Measurements from ENCODE around the gene ADAM8. TPM values are rescaled to one million over a fixed set of nuclear protein-coding genes. Genes with fewer than 3 reads are reported as not detected.

Gene ADAM8
- total RNA-seq, 2 experiments from 2014 or later = 106 to 115 TPM

- intact Hi-C loops (cut with micrococcal nuclease) = no loop called here
- peak overlapping the region; percentile 92 for H3K4me3 Mint-ChIP-seq
- DNase-seq = peak; percentile 93
- ATAC-seq = peak; percentile 70
- no peak for TF ChIP-seq CTCF (IDR thresholded peaks at IDR 0.05)
- H3K27ac Mint-ChIP-seq = peak overlapping the region; percentile 89
- CTCF ChIA-PET = interaction anchor here (0.8 to 3.0 kb wide), 8 partner anchors 12 to 132 kb away, joined by 3 to 28 read pairs (median 5); no protein-coding TSS in a partner anchor
- peaks cover 25% of the 10 kb centered on the region for H3K4me1 Mint-ChIP-seq (ENCODE audit: low read depth)
- peaks cover 7% of the 10 kb centered on the region for H3K36me3 Mint-ChIP-seq (ENCODE audit: low read depth)
- POLR2A ChIA-PET = interaction anchor here (0.6 to 6.1 kb wide), 6 partner anchors 8 to 86 kb away, joined by 3 to 46 read pairs (median 6); no protein-coding TSS in a partner anchor
- H3K9me3 Mint-ChIP-seq = no peaks in the 10 kb centered on the region
- no peaks in the 10 kb centered on the region for H3K27me3 Mint-ChIP-seq
These were observed 1.7 kb downstream of the ADAM8 start for GRCh38 chr10:133274751-133275683.

GRCh38 chr10:133273534-133274143 lies 3.0 kb downstream of the ADAM8 start:
- ChIA-PET CTCF (interaction anchor here (3.0 kb wide), 1 partner anchor 34 kb away, joined by 12 read pairs; no protein-coding TSS in a partner anchor), POLR2A (interaction anchor here (2.0 to 6.1 kb wide), 3 partner anchors 11 to 15 kb away, joined by 5 to 46 read pairs (median 12); no protein-coding TSS in a partner anchor)
- Mint-ChIP-seq H3K36me3 (ENCODE audit: low read depth) (peaks cover 7% of the 10 kb centered on the region), H3K9me3 (no peaks in the 10 kb centered on the region), H3K4me1 (ENCODE audit: low read depth) (peaks cover 15% of the 10 kb centered on the region), H3K27ac (no peak overlapping the region), H3K27me3 (no peaks in the 10 kb centered on the region), H3K4me3 (no peak overlapping the region)
- no peak for DNase-seq
- ATAC-seq = no peak
- no peak for TF ChIP-seq CTCF (IDR thresholded peaks at IDR 0.05)
- intact Hi-C loops (cut with micrococcal nuclease) = no loop called here

- peaks cover 9% of the 10 kb centered on the region for H3K4me1 Mint-ChIP-seq (ENCODE audit: low read depth)
- no peak for DNase-seq
- intact Hi-C loops (cut with micrococcal nuclease) = no loop called here
- no peak overlapping the region for H3K4me3 Mint-ChIP-seq
- TF ChIP-seq CTCF (IDR thresholded peaks at IDR 0.05) = no peak
- ChIA-PET POLR2A (interaction anchor here (2.0 to 3.1 kb wide), 2 partner anchors 10 to 15 kb away, joined by 5 to 12 read pairs; no protein-coding TSS in a partner anchor), CTCF (no interaction called here)
- H3K27ac Mint-ChIP-seq = no peak overlapping the region
- no peaks in the 10 kb centered on the region for H3K9me3 Mint-ChIP-seq
- peaks cover 6% of the 10 kb centered on the region for H3K36me3 Mint-ChIP-seq (ENCODE audit: low read depth)
- no peaks in the 10 kb centered on the region for H3K27me3 Mint-ChIP-seq
- no peak for ATAC-seq
These were observed 3.7 kb downstream of the ADAM8 start for GRCh38 chr10:133272964-133273420.

- DNase-seq = no peak
- Mint-ChIP-seq H3K9me3 (no peaks in the 10 kb centered on the region), H3K27ac (no peak overlapping the region), H3K4me1 (ENCODE audit: low read depth) (peaks cover 3% of the 10 kb centered on the region), H3K4me3 (no peak overlapping the region), H3K27me3 (no peaks in the 10 kb centered on the region), H3K36me3 (ENCODE audit: low read depth) (peaks cover 4% of the 10 kb centered on the region)
- intact Hi-C loops (cut with micrococcal nuclease) = no loop called here
- ChIA-PET CTCF (no interaction called here), POLR2A (interaction anchor here (1.2 to 3.1 kb wide), 3 partner anchors 10 to 14 kb away, joined by 4 to 12 read pairs (median 5); no protein-coding TSS in a partner anchor)
- no peak for ATAC-seq
- no peak for TF ChIP-seq CTCF (IDR thresholded peaks at IDR 0.05)
These were observed 4.2 kb downstream of the ADAM8 start for GRCh38 chr10:133272301-133272963.

Measured in activated CD8-positive, alpha-beta T cell treated with anti-CD3 and anti-CD28 coated beads for 36 hours (primary cell).